GM21515 (cell line): ENCODE results near the gene TNFRSF6B.

Source experiments
- ATAC-seq: cut with Tn5 transposase; IDR thresholded peaks from one replicate; pipeline ENCODE4 v1.9.1; 2021; ENCODE audit not compliant: unreplicated experiment

The TNFRSF6B gene

DNA sequence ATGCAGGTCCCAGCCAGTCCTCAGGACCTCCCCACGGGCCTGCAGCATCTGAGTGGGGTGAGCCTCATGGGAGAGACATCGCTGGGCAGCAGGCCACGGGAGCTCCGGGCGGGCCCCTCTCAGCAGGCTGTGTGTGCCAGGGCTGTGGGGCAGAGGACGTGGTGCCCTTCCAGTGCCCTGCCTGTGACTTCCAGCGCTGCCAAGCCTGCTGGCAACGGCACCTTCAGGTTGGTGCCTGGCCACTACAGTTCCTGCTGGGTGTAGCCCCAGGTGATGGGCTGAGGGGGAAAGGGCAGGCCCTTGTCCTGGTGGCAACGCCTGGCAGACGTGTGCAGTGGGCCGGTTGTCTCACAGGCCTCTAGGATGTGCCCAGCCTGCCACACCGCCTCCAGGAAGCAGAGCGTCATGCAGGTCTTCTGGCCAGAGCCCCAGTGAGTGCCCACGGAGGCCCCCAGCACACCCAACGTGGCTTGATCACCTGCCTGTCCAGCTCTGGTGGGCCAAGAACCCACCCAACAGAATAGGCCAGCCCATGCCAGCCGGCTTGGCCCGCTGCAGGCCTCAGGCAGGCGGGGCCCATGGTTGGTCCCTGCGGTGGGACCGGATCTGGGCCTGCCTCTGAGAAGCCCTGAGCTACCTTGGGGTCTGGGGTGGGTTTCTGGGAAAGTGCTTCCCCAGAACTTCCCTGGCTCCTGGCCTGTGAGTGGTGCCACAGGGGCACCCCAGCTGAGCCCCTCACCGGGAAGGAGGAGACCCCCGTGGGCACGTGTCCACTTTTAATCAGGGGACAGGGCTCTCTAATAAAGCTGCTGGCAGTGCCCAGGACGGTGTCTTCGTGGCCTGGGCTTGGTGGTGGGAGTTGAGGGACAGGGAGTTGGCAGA is 787 bp upstream of the TNFRSF6B start:
- ATAC-seq, result no peak

DNA sequence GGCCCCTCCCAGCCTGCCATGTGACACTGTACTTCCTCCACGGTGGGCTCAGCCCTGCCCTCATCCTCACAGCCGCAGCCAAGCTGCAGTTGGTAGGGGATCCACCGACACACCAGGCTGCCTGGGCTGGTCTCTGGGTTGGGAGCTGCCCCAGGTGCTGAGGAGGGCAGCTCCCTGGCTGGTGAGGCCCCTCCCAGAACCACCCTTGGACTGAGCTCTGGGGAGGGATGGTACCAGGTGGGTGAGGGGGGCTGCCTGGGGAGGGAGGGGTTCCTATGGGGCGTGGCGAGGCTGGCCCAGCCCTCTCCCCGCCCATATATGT is 185 bp upstream of the TNFRSF6B start:
- ATAC-seq, result no peak

DNA sequence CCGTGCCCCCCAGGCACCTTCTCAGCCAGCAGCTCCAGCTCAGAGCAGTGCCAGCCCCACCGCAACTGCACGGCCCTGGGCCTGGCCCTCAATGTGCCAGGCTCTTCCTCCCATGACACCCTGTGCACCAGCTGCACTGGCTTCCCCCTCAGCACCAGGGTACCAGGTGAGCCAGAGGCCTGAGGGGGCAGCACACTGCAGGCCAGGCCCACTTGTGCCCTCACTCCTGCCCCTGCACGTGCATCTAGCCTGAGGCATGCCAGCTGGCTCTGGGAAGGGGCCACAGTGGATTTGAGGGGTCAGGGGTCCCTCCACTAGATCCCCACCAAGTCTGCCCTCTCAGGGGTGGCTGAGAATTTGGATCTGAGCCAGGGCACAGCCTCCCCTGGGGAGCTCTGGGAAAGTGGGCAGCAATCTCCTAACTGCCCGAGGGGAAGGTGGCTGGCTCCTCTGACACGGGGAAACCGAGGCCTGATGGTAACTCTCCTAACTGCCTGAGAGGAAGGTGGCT is 960 bp downstream of the TNFRSF6B start:
- ATAC-seq, result no peak

DNA sequence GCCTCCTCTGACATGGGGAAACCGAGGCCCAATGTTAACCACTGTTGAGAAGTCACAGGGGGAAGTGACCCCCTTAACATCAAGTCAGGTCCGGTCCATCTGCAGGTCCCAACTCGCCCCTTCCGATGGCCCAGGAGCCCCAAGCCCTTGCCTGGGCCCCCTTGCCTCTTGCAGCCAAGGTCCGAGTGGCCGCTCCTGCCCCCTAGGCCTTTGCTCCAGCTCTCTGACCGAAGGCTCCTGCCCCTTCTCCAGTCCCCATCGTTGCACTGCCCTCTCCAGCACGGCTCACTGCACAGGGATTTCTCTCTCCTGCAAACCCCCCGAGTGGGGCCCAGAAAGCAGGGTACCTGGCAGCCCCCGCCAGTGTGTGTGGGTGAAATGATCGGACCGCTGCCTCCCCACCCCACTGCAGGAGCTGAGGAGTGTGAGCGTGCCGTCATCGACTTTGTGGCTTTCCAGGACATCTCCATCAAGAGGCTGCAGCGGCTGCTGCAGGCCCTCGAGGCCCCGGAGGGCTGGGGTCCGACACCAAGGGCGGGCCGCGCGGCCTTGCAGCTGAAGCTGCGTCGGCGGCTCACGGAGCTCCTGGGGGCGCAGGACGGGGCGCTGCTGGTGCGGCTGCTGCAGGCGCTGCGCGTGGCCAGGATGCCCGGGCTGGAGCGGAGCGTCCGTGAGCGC is 1.6 kb downstream of the TNFRSF6B start:
- ATAC-seq, result no peak

DNA sequence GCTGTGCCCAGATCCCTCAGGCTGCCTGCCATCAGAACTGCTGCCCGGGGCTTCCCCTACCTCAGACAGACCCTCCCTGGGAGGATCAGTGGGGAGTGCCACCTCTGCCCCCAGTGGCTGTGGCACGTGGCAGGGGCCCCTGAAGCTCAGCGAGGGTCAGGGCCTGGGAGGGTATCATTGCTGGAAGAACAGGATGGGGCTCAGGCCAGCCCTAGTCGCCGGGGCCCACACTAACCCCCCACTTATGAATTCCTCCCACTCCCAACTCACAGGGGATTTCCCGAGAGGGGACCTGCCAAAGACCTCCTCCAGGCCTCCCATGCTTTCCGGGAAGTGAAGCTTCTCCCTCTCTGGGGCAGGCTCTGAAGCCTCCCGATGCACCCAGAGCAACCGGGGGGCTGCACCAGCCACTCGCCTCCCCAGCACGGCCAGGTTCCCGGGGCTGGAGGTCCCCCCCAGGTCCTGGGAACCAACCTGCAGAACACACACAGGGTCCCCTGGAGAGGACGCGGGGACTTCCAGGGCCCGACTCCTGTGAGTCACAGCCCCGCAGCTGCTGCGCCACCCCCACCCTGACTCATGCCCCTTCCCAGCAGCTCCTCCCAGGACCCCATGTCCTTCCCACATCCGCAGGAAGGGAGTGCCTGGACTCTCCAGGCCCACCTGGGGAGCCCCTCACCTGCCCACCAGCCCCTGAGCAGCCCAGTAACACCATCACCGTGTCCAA is 2.5 kb downstream of the TNFRSF6B start:
- no peak for ATAC-seq

DNA sequence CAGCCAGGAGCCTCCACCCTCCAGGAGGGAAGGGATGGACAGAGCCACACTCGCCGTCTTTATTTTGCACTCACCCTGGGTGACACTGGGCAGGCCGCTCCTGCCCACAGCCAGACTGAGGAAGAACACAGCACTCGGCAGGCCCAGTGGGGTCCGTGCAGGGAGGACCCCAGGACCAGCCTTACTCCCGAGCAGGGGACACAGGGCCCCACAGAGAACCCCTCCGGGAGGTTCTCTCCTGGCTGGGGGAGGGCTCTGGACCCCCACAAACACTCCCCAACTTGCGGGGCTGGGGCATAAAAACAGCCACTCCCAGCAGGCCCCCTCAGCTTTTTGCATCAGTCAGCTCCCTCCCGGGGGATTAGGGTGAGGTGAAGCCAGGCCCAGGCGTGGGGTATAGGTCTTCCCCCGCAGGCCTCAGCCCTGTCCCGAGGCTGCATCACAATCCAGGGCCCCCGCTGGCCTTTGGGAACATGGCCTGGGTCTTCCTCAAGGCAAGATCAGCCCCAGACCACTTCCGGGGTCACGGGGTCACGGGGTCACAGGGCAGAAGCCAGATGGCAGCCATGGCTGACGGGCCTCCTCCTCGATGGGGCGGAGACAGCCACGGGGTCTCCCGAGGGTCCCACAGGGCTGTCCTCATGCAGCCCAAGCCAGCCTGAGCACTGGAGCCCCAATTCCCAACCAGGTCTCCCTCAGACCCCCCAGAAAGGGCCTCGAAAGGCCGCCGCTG is 3.2 kb downstream of the TNFRSF6B start:
- no peak for ATAC-seq

DNA sequence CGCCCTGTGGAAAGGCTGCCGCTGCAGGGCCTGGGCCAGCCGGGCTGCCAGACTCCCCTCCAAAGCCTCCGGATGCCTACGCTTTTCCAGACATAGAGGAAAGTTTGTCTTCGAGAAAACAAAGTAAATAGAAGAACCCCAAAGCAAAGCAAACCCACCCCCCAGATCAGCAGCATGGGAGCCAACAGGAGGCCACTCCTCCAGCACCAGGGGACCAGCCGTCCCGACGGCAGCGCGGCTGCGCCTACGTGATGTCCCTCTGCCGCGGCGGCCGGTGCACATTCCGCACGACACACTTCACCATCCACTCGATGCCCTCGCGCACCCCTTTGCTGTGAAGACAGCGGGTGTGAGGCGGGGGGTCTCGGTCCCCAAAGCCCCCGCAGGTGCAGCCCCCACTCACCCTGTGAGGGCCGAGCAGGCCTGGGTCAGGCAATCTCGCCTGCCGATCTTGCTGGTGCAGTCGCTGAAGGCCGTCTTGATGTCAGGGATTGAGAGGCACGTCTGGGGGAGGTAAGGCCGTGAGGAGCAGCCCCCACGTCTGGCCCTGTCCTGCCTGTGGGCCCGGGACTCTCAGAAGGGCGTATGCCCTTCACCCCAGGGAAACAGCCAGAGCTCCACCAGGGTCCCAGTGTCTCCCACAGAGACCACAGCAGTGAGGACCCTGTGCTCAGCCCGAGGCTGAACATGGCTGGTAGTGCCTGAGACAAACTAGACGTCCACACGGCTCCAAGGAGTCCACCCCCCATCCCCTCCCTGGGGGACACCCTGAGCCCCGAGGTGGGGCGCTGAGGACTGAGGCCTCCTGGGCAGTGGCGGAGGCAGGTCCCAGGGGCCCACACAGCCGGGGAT is 4.0 kb downstream of the TNFRSF6B start:
- ATAC-seq, result no peak

DNA sequence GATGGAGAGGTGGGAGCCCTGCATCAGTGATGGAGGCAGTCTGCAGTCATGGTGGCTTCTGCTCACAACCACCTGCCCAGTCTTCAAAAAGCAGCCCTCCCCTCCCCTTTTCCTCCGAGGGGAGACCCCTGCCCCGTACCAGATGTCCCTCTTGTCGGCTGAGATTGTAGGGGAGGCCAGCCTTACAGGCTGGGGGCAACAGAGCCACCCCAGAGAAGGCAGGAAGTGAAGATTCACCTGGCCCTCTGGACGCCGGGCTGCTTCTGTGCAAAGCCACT is 4.5 kb downstream of the TNFRSF6B start:
- ATAC-seq, result no peak

DNA sequence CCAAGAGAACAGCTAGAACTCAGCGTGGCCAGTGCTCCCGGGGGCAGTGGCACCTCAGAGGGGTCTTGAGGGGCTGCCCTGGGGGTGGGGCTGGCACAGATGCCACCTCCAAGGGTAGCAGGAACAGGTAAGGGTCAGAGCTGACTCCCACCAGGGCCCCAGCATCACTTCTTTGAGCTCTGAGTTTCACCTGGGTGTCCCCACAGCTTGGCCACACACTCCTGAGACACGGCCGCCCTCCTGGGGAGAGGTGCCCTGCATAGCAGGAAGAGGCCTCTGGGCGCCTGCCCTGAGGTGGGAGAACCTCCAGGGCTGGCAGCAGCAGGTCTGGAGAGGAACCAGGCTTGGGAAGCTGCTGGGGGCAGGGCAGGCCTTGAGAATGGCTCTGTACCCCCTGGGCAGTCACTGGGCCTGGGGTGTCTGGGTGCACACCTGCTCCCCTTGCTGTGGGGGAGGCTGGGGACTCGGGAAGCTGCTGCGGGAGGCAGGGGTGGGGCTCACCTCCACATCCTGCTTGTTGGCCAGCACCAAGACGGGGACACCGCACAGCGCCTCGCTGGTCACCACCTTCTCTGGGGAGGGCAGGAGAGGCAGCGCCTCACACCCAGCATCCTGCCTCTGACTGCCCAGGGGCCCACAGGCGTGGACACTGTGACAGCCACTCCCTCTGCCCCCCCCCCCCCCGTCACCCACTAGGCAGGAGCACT is 5.0 kb downstream of the TNFRSF6B start:
- ATAC-seq, result no peak

DNA sequence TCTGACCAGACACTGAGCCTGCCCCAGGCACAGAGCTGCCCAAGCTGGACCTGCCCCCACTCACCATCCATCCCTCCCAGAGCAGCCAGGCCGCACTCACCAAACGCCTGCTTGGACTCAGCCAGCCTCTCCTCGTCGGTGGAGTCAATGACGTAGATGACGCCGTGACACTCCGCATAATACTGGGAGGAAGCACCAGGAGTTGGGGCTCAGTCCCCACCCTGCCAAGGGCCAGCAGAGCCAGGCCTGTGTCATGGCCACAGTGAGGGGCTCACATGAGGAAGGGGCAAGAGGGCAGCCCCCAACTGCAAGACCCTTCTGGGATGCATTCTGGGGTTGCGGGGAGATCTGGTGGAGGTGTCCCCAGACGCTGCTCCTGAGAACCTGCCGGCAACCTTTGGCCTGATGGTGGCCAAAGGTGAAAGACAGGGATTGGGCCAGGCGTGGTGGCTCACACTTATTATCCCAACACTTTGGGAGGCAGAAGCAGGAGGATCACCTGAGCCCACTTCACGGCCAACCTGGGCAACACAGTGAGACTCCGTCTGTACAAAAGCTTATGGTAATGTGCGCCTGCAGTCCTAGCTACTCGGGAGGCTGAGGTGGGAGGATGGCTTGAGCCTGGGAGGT is 5.7 kb downstream of the TNFRSF6B start:
- no peak for ATAC-seq

DNA sequence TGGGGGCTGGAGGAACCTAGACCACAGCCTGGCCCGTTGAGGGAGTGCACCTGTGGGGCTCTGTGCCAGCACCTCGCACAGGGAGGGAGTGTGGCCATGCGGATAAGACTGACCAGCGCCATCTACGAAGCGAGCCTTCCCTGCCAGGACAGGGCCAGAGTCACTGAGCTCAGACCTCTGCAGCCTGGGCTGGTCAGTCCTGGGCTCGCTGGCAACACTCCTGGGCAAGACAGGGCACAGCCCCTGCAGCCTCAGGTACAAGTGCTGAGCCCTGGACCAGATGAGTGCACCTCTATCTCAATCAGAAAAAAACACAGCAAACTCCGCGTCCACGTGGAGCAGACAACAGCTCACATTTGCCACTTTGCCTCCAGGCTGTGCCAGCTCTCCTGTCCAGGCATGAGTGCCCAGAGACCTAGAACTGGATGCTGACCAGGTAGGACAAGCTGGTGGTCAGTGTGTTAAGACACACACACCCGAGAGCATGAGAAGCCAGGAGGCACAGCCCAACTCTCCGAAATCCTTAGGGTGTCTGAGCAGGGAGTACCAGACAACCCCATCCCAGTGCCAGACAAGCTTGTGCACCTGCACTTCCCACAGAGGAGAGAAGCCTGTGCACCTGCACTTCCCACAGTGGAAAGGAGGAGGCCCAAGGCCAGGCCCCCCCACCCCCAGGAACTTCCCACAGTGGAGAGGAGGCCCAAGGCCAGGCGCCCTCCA is 6.5 kb downstream of the TNFRSF6B start:
- no peak for ATAC-seq

DNA sequence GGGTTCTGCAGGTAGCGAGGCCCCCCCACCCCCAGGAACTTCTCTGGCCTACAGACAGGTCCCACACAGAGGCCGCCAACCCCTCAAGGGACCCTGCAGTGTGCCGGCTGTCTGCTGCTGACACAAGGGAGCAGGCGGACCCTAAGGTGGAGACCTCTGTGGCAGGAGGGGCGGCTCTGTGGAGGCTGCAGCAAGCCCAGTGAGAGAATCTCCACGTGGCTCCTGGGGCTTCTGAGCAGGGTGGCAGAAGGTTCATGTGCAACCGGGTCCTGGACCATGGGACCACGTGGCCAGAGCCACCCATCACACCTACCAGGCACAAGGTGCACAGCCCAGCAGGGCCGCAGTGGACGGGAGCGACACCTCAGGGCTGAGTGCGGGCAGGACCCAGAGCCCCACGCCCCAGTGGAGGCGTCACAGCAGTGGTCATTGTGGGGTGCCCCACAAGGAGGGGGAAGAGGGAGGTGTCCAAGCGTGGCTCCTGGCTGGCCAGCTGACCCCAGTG is 7.1 kb downstream of the TNFRSF6B start:
- no peak for ATAC-seq

DNA sequence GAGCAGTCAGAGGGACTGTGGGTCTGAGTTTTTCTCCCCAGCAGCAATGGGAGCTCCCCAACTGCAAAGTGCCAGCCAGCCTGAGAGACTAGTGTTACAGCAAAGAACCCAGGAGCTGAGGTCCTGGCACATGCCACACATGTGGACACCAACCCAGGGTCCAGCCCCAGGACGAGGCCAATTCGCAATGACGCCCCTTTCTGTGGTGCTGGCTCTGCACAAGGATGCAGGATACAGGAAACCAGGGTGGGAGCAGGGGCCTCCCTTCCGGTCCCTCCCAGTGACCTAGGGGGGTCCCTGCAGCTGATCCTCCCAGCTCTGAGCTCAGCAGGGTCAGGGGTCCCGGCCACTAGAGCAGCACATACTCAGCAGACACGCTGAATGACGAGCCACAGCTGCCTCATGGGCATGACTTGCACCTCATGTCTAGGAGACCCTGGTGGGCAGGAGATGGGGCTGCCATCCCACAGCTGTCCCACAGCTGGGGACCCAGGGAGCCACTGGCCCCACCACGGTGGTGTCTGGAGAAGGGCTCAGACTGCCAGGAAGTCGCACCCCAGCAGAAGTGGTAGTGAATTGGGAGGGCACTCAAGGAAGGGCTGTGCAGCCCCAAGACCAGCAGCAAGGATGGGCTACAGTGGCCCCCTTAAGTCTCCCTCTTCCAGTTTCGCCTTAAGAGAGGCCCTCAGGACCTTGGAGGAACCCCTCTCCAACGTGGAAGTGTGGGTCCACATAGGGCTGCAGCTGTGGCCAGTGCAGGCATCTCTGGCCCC is 7.7 kb downstream of the TNFRSF6B start:
- ATAC-seq, result no peak

DNA sequence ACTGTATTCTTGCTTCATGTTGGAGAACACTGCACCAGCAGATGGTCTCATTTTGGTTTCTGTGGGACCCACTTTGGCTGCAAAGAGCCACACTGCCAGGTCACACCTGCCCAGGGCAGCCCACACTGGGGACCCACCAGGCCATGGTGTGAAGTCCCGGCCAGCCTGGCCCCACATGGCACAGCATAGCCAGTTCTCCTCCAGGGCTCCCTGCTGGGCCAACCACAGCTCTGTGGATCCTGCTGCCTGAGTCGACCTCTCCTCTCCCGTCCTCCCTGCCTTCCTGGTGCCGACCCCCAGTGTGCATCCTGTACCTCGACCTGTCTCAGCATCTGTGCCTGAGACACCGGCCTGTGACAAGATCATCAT is 8.3 kb downstream of the TNFRSF6B start:
- no peak for ATAC-seq

DNA sequence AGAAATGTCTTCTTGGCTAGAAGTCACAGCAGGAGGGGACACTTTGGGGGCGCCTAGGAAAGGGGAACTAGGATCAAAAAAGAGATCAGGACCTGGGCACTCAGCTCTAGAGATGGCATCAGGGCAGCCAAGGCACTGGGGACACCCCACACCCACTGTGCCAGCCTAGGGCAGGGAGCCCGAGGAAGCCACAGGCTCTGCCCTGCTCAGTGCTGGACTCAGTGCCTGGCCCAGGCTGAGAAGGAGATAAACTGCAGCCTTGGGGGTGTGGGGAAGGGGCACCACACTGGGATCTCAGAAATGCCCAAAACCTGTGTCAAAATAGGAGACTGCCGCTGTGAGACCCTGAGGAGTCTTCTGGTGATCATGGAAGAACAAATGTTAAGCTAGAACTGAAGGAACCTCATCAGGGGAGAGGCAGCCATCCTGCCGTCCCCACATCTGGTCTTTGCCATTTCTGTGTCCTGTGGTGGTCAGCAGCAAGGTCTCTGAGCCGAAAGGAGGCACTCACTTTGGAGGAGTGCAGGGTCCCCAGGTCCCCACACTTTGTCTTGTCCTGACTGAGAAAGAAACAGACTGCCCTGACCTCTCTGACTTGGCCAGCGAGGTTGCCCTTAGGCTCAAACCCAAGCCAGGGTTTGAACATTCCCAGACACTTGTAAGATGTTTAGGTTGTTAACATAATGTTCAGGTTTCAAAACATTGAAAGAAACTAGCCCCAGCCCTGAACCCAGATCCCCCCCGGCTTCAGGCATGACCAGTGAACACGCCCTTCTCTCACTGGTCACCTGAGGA is 9.0 kb downstream of the TNFRSF6B start:
- no peak for ATAC-seq

DNA sequence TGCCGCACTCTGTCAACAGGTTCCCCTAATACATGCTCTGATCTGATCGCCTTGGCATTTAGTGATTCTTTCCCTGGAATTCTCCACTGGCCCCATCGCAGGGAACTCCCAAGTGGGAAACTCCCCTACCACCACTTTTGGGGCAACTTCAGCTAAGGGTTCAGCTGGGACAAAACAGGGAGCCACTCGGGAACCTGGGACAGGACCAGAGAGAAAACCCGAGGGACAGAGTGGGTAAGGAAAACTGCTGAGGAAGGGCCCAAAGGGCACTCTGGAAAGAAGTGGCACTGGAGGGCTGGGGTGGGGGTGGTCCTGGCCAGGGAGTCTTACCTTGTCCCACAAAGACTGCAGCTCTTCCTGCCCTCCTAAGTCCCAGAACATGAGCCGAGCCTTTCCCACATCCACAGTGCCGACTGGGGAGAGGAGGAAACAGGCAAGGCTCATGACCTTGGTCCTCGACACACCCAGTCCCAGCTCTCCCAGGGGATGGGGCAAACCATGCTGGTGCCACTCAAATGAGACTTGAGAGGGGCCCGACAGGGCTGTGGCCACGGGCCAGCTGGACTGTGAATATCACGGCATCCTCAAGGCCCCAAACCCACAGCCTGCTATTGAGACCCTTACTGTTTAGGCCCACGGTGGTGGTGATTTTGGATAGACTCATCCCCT is 9.7 kb downstream of the TNFRSF6B start:
- ATAC-seq, result no peak
